ENCODE results near the gene UNC5B.

UNC5B gene

DNA sequence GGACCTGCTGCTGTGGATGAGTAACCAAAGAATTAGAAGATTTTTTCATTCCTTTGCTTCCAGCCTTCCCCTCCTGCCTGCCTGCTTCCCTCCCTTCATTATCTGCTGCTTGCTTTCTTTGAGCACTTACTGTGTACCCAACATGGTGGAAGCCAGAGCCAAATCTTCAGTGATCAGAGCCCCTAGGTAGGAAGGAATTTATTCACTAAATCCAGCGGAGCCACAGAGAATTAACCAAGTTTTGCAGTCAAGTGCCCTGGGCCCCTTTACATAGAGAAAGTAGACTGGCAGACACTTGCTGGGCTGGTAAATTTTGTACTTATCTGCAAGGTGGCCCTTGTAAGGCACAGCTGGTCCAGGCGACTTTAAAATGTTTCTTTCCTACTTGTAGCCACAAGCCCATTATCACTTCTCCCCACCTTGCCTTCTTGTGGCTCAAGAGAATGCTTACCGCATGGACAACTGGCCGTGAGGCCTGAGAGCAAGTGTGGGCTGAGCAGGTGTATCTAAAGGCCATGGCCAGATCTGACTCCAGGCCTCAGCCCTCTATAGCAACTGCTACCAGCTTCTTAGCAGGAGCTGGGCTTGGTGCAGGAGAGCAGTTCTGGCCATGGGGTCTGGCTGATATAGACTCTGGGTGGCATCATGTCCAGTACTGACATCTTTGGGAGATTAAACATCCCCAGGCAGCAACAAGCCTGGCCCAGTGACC lies 11.1 kb downstream of the UNC5B start:
- DNase-seq: no peak

DNA sequence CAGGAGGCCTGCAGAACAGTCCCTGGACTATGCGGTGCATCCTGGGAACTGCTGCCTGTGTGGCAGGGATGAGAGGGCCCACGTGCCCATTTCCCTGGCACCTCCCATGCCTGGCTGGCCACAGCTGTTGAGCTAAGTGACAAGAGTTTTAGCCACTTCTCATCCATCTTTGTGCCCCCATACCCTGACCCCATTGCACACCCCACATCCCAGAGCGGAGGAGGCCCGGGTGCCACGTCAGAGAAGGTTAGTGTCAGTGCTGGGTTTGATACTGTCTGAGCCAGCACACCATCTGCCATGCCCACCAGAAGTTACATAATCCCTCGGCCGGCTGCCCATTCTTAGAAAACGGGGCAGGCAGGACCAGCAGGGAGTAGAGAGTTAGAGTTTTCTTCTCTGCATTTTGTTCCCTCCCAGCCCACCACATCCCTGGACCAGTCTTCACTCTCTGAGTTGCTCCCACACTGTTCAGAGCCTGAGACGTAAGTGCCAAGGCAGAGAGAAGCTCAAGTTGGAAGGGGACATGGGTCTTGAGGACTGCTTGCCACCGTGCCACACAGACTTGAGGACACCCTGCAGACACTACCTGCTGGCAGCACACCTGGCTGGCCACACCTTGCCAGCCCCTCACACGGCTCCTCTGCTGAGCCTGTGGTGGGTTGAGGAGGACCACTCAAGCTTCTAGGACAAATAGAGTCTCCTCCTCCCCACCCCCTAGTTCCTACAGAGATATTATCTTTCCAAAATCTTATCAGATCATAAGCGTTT lies 13.1 kb downstream of the UNC5B start:
- no peak for DNase-seq

DNA sequence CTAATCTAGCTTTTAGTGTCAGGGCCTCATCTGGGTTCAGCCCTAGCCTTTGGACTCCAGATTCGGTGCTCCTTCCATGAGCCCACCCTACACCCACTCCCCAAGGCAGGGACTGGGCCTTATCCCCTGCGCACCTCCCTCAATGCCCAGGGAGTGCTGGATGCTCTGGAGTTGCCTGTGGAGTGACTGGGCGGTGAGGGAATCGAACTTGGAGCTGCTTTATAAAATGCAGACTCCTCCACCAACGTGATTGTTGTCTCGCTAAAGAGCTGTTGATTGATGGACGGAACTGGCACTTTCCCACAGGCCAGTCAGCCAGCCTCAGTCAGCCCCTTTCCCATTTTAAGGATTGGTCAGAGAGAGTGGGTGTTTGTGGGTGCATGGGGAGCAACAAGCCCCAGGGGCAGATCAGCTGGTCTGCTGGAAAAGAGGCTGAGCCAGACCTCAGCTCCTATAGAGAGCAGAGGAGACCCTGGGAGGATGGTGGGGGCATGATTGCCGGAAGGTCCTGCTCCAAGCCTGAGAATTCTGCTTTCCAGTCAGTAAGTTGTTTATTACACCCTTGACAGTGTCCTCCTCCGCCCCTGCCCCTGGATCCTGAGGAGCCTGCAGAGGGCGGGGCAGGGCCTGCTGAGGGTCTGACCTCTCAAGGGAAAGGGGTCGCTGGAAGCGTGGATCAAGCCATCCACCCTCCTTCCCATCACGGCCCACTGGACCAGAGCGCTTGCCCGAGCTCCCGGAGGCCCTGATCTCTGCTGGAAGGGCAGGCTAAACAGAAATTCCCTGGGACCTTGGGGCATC lies 16.7 kb downstream of the UNC5B start:
- DNase-seq: no peak

DNA sequence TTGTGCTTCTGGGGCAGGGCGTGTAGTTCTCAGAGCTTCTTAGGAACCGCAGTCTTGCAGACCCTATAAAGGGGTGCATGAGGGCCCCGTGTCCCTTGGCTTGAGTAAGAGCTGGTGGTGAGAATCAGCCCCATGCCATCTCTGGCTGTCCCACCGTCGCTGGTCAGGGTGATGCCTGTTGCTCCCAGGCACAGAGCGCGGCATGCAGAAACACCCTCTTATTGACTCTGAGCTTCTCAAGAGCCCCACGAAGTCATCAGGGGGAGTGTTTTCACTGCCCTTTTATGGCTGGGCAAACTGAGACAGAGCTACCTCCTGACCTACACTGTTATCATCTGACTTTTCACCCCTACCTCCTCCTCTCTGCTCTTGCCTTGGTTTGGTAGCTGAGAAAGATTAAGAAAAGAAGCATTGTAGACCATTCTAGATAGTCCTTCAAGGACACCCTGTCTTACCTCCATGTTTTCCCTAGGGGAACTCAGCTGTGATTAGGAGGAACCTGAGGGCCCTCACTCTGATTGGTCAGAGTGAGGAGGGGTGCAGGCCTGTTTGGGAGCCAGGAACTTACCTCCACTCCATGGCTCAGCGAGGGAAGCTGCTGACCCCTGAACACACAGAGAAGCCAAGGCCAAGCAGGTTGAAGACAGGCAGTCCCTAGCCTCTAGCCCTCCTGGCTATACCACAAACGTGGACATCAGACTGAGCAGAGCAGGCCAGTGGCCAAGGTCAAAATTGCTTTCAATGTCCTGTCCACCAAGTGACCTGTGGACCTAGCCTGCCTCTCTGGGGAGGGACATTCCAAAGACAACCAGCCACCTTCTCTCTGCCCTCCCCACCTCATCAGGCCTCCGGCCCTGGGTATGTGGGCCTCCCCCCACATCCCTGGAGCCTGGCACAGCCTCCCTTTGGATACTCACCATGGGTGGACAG lies 17.6 kb downstream of the UNC5B start:
- DNase-seq: no peak

DNA sequence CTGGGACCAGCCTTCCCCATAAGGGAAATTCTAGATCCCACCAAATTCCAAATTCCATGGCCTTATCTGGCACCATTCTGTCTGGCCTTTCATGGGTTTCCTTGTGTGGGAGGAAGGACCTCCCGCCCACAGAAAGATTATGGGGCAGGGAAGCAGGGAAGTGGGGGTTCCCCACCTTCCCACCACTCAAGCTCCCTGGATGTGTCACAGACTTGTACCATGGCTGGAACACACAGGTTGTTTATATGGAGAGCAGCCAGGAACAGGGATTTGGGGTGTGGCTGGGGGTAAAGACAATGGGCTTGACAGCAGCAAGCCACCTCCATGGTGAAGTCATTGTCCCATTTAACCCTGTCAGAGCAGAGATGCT lies 18.3 kb downstream of the UNC5B start:
- DNase-seq: no peak

DNA sequence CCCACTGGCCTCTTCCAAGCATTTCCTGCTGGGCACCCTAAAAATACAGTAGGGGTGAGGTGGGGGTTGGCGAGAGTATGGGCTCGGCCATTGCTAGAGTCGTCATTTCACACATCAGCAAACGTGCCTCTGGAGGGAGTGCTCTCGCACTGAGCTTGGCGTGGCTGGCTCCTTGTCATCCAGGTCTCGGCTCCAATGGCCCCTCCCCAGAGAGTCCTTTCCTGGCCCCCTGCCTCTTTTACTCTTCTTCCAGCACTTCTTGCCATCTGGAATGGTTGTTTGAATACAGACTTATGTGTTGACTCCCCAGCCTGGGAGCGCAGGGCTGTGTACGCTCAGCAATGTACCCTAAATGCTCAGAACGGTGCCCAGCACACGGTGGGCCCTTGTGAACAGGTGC lies 18.8 kb downstream of the UNC5B start:
- no peak for DNase-seq

DNA sequence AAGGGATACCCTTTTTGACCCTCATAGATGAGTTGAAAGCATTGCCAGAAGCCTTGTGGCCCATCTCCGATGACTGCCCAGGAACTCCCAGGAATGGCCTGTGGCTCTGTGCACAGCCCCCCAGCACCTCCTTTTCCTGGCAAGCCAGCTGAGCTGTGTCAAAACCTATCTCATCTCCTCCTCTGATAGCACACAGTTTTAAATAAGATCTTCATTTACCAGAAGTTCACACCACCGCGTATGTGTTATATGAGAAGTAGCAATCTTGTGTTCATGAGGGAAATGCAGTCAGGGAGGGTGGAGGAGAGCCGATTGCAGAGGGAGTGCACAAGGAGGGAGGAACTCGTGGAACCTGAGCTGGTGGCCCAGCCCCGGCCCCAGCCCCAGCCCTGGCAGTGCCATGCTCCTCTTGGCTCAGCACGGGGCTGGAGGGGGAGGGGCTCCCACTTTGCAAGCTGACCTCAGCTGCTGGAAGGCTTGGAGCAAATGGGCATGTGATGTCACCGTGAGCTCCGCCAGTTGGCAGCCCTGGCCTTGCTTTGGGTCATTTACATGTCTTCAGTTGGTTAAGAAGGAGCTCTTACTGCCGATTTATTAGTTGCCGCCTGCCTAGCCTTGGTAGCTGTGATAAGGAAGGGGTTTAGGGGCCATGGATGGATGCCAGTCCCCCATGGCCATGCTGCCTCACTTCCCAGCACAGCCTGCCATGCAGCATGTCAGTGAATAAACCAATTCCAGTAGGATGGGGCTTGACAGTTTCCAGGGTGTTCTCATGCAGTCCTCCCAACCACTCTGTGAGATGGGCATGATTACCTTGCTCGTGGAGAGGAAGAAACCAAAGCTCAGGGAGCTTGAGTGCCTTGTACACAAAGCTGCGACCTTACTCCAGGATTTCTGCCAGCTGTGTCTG lies 20.0 kb downstream of the UNC5B start:
- DNase-seq: no peak

DNA sequence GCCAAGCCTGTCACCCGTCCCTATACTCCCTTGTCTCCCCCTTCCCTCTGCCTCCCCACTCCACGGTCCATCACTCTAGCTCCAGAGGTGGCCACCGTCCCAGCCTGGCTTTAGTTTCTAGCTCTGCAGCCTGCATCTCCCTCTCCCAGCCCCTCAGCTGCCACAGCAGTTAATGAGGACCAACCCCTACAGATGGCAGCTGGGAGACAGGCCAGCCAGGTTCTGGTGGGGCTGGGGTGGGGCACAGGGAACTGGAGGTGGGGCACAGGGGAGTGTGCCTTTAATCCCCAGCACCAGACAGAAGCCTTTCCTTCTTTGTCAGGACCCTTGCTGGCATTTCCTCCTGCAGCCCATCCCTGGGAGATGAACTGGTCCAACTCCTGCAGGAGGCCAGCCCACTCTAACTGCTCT lies 21.1 kb downstream of the UNC5B start:
- DNase-seq: no peak

DNA sequence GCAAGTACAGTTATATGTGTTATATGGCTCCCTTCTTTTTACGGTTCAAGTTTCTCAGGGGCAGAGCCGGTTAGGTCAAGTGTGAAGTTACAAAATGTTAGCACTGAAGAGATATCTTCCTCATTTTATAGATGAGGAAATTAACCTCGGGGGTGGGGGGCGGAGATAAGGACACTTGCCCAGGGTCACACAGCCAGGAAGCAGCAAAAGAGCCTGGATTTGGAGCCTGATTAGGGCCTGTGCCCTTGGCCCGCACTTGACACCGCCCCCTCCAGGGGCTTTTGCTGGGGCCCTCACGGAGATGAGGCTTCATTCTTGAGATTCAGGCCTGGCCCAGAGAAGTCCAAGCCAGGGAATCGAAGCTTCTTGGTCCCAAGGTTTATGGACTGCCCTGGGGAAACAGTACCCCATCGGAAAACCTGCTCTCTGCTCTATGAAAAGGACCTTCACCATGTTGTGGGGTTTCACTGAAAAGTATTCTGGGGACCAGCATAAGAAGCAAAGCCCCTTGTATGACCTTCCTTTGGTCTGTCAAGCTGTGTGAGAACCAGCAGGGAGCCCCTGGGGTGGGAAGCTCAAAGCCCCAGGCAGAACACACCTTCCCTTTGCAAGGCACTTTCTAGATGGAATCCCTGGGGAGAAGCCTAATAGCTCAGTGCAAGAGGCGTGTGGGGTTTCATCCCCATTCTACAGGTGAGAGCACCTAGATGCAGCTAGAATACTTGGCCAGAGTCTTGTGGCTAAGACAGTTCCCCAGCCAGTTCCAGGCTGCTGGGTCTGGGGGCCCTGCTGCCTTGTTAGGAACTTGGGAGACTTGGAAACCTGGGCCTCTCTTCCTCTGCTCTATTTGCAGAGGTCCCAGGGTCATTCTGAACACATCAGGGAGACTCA lies 21.9 kb downstream of the UNC5B start:
- no peak for DNase-seq

DNA sequence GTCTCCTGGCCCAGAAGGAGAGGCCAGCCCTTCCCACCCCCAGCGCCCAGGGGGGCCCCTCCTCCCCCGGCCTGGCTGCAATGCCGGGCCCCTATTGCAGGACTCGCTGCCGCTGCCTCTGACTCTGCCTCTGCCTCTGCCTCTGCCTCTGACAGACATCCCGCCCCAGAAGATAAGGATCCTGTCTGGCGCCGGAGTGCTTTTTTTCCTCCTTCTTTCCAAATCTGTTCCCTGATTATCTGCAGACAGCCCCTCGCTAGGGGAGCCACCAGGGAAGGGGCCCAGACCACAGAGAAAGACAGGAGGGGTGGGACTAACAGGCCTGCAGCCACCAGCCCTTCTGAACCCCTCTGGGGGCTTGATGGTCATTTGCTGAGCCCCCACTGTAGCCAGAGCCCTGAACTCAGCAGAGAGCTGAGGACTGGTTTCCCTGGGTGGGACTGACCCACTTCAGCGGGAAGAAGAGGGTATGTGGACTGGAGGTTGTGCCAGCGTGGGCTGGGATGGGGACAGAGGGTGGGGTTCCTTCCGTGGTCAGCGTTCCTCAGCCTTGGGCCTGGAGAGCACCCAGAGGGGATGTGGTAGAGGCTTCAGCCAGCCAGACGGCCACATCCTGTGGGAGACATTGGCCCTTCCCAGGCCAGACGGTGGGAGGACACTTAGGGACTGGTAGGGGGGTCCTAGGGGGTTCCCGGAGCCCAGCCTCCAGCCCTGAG lies 22.8 kb downstream of the UNC5B start:
- peak; percentile 82 for DNase-seq

DNA sequence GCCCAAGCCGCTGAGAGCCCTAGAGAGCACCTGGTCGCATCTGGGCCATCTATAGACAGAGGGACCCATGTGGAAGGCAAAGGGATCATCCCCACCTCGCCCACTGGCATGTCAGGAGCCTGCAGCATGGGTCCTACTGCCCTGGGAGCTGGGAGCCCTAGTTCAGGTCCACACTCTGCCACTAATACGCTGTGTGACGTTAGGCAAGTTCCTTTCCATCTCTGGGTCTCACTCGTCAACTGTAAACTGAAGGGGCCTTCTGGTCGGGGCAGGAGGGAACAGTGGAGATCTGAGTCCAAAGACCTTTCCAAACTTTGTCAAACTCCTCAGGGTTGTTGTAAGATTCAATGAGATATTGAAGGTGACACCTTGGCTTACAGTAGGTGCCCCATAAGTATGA lies 23.4 kb downstream of the UNC5B start:
- DNase-seq: no peak

DNA sequence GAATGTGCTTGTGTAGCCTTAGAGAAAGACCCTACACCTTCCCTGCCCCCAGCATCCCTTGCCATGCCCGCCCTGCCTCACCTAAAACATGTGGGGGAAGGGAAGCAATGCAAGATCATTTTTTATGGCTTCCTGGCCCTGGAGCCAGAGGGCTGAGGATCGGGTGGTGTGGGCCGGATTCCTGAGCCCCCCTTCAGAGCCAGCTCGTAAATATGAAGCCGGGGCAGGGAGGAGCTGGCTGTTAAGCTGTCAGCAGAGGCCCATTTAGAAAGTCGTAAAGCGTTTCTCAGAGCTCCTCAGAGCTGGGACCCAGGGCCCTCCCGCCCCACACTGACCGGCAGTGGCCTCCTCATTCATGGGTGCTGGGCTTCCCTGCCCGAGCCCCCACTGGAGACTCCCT lies 23.9 kb downstream of the UNC5B start:
- DNase-seq: peak; percentile 67

DNA sequence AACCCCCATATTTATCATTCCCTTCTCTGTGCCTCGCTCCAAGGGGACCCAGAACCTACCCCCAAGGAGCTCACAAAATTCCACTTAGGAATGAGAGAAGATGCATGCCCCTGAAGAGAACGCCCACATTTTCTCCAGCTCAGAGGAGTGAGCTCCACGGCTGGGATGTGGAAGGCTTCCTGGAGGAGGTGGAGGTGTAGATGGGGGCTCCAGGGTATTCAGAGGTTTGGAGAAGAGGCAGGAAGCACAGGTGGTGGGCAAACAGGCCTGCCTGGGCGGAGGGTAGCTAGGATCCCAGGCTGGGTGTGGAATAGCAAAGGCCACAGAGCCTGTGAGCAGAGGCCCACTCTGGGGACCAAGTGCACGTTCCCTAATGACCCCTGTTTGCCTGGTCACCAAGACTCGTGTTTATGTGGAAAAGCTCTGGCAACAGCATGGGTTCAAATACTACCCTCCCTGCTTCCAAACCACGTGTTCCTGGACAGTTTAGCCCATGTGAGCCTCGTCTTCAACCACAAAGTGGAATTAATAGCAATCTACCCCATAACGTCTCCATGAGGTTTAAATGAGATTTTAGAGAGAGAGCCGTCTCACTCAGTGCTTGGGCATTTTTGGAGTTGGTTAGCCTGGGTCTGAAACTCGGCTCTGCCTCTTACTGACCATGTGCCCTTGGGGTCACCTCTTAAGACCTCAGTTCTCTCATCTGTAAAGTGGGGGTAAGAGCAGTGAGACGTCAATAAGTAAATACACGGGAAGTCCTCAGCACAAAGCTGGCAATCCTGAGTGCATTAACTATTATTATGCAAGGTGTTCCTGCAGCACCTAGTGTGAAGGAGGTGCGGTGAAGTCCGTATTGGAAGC lies 24.7 kb downstream of the UNC5B start:
- DNase-seq: no peak

DNA sequence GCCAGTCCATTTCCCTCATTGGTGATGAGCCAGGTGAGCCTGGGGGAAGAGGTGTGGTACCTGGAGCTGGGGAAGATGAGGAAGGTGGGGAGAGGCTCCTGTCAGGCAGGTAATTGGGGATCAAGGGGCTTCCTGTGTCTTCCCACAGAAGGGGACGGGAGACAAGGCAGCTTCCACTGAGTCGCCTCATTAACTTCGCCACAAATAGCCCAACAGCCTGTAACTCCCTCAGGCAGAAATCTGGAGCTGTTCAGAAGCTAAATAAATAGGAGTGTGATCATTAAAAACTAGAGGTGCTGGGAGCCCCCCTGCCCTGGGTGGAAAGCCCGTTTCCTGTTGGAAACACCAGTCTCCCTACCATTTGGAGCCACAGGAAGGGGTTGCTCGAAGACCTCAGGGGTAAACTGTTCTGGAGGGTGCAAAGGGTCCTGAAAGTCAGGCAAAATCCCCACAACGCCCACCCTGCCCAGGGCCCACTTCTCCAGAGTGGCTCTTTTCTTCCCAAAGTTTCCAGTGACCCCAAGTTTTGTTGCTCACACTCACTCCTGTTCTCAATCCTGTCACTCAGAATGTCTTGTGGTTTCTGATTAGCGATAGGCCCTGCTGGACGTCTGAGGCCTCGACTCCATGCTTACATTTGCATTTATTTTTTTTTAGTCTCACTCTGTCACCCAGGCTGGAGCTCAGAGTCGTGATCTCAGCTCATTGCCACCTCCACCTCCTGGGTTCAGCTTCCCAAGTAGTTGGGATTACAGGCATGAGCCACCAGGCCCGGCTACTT lies 25.7 kb downstream of the UNC5B start:
- no peak for DNase-seq

DNA sequence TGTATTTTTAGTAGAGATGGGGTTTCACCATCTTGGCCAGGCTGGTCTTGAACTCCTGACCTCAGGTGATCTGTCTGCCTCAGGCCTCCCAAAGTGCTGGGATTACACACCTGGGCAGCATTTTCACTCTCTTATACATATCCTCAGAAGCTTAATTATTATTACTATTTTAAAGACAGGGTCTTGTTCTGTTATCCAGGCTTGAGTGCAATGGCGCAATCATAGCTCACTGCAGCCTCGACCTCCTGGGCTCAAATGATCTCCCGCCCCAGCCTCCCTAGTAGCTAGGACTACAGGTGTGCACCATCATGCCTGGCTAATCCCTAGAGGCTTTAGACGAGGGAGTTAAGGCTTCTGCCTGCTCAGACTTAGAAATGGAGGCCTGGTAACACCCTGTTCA lies 26.3 kb downstream of the UNC5B start:
- DNase-seq: no peak

DNA sequence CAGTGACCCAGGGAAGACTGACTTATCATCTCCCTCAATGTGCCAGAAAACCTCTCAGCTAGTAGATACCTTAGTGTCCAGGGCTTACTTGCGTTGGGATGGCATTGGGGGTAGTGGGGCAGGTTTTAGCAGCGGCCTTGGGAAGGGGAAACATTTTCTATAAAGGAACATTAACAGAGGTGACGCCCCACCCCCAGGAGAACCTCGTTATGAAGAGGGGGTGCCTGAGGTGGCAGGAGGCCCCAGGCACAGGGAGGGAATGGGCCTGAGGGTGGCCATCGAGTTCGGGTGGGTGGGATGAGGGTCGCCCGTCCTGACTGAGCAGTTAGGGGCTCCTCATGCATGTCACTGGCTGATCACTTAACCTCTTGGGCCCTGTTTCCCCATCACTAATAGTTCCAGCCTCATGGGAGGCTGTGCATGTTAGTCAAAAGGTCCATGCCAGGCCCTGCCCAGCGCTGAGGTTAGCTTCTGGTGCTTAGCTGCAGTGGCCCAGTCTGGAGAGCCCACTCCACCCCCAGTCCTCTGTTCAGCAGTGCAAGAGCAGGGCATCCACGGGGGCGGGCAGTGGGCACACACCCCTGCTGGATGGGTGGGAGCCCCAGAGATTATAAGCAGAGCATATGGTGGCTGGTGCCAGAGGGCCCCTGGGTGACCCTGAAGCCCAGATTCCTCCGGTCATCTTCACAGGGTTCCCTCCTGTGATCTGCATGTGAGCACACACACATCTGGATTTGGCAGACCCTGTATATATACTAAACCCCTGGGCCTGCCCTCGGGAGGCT lies 27.0 kb downstream of the UNC5B start:
- no peak for DNase-seq

Data from fibroblast of skin of right biceps (primary cell).